NCI-H1694 (cell line): ENCODE measurements around the gene RRAS.
"Not testable (repeated sequence)": the region's sequence is repeated elsewhere in the genome, so short reads cannot be mapped to it uniquely, and the experiment has no call there.

Experiments used
- DNase-seq: peaks from one replicate; lab custom pipeline; 2025; lab: John Stamatoyannopoulos, UW

The RRAS gene

GRCh38 chr19:49654581-49654980, 14.6 kb upstream of the RRAS start:
- no peak for DNase-seq

DNA sequence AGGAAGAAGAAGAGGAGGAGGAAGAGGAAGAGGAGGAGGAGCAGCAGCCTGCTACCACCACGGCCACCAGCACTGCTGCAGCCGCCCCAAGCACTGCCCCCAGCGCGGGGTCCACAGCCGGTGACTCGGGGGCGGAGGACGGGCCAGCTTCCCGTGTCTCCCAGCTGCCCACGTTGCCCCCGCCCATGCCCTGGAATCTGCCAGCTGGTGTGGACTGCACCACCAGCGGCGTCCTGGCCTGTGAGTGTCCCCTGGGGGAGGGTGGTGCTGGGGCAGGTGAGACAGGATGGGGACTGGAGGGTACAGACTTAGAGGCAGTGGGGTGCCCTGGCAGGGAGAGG, 13.5 kb upstream of the RRAS start:
- DNase-seq, result no peak

- no peak for DNase-seq
Measured at GRCh38 chr19:49652551-49653465, 12.9 kb upstream of the RRAS start.

DNA sequence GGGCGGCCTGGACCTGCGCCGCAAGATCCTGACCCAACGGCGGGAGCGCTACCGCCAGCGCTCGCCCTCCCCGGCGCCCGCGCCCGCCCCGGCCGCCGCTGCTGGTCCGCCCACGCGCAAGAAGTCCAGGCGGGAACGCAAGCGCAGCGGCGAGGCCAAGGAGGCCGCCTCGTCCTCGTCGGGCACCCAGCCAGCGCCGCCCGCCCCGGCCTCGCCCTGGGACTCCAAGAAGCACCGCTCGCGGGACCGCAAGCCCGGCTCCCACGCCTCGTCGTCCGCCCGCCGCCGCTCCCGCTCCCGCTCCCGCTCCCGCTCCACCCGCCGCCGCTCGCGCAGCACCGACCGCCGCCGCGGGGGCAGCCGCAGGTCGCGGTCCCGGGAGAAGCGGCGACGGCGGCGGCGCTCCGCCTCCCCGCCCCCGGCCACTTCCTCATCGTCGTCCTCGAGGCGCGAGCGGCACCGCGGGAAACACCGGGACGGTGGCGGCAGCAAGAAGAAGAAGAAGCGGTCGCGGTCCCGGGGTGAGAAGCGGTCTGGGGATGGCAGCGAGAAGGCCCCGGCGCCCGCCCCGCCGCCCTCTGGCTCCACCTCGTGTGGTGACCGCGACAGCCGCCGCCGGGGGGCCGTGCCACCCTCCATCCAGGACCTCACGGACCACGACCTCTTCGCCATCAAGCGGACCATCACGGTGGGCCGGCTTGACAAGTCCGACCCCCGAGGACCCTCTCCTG, 12.0 kb upstream of the RRAS start:
- no peak for DNase-seq

DNA sequence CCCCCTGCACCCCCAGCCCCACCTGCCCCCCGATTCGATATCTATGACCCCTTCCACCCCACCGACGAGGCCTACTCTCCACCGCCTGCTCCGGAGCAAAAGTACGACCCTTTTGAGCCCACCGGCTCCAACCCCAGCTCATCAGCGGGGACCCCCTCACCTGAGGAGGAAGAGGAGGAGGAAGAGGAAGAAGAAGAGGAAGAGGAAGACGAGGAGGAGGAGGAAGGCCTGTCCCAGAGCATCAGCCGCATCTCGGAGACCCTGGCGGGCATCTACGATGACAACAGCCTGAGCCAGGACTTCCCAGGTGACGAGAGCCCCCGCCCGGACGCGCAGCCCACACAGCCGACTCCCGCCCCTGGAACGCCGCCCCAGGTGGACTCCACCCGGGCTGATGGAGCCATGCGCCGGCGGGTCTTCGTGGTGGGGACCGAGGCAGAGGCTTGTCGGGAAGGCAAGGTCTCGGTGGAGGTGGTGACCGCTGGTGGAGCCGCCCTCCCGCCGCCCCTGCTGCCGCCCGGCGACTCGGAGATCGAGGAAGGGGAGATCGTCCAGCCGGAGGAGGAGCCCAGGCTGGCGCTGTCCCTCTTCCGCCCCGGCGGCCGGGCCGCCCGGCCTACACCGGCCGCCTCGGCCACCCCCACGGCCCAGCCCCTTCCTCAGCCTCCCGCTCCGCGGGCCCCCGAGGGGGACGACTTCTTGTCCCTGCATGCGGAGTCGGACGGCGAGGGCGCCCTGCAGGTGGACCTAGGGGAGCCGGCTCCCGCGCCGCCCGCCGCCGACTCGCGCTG, 11.3 kb upstream of the RRAS start:
- DNase-seq, result no peak

DNA sequence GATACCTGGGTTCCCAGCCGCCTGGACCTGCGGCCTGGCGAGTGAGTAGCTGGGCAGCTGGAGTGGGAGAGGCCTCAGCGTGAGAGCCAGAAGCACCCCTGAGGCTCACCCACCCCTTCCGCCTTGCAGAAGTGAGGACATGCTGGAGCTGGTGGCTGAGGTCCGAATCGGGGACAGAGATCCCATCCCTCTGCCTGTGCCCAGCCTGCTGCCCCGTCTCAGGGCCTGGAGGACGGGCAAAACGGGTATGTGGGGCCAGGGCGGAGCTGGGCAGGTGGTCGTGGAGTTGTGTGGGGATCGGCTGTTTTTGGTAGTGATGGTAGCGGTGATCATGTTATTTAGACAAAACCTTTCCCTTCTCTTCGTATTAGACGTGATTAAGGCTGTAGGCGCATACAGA, 6.6 kb upstream of the RRAS start:
- no peak for DNase-seq

- DNase-seq, result no peak
Measured at GRCh38 chr19:49645995-49646394, 6.1 kb upstream of the RRAS start.

- no peak for DNase-seq
Measured at GRCh38 chr19:49645592-49645991, 5.6 kb upstream of the RRAS start.

DNA sequence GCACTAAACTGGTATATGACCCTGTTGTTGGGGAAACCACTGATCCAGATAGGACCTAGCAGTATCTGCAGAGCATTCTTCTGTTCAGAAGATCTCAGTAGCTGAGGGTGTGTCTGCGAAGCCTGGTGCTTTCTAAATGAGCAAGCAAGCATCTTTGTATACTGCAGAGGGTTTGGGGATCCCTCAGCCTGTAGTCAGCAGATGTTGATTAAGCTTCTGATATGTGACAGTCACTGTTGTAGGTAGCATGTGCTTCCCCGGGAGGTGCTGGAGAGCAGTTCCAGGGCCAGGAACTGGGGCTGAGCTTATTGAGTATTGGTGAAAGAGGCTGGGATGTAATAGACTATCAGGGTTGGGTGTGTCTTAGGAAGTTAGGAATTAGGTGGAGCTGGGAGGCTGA, 3.5 kb upstream of the RRAS start:
- DNase-seq, result no peak

- DNase-seq, result no peak
Measured at GRCh38 chr19:49642492-49643035, 2.6 kb upstream of the RRAS start.

GRCh38 chr19:49641688-49642491, 1.9 kb upstream of the RRAS start, which contains the start of gene SCAF1:
SCAF1 (plus strand) TSS chr19:49642209; CDS start chr19:49645027, 2,818 bp downstream.
- DNase-seq, result peak; percentile 98

- DNase-seq, result no peak
Measured at GRCh38 chr19:49639401-49640112, 386 bp downstream of the RRAS start.

DNA sequence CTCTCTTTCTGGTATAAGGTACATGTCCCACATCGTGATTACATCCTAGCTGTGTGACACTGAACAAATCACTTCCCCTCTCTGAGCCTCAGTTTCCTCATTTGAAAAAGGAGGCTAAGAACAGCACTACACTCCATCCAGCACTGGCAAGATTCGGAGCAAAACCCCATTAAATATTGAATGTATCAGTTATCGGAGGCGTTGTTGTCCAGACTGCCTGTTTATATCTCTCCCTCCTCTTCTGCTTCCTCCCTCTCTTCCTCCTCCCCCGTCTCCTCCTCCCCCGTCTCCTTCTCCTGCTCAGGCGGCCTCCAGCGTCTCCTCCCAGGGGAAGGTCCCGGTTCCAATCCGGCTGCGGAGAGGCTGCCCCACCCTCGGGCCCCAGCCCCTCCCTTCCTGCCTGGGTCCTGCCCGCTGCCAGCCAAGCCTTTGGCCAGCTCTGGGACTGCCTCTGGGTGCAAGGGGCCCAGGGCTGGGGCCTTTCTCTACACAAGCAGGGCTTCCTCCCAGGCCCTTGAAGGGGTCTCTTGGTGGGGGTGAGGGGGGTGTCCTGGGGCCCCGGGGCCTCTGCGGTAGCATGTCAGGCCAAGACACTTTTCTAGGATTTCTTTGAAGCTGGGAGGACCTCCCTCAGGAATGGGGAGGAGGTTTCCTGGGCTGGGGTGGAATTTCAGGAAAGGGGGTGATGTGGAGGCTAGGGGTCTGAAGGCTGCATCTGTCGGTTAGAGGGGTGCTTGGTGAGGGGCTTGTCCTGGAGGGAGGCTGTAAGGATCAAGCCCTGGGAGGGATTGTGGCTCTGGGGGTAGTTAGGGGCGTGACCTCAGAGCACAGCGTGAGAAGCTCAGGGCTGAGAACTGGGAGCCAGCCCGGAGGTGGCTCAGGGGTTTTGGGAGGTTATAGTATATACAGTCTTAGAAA, 1.9 kb downstream of the RRAS start:
- no peak for DNase-seq

GRCh38 chr19:49636233-49636932, 3.6 kb downstream of the RRAS start:
- no peak for DNase-seq

- no peak for DNase-seq
Measured at GRCh38 chr19:49635530-49636232, 4.3 kb downstream of the RRAS start.

DNA sequence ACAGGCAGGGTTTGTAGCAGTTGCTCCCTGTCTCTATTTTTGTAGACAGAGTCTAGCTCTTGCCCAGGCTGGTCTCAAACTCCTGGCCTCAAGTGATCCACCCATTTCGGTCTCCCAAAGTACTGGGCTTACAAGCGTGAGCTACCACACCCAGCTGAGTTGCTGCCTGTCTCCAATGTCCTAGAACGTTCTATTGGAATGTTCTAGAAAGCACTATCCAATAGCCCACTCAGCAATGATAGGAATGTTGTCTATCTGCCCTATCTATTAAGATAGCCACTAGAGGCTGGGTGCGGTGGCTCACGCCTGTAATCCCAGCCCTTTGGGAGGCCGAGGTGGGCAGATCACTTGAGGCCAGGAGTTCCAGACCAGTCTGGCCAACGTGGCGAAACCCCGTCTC, 6.7 kb downstream of the RRAS start:
- not testable (repeated sequence) for DNase-seq

DNA sequence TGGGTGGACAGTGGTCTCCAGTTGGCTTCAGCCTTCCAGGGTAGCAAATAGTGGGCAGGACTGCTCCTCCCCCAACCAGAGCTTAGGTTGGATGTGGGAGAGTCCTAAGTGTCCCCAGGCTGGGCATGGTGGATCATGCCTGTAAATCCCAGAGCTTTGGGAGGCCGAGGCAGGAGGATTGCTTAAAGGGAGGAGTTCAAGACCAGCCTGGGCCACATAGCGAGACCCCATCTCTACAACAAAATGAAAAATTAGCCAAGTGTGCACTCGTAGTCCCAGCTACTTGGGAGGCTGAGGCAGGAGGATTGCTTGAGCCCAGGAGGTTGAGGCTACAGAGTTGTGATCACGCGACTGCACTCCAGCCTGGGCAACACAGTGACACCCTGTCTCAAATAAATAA, 7.4 kb downstream of the RRAS start:
- DNase-seq, result no peak

DNA sequence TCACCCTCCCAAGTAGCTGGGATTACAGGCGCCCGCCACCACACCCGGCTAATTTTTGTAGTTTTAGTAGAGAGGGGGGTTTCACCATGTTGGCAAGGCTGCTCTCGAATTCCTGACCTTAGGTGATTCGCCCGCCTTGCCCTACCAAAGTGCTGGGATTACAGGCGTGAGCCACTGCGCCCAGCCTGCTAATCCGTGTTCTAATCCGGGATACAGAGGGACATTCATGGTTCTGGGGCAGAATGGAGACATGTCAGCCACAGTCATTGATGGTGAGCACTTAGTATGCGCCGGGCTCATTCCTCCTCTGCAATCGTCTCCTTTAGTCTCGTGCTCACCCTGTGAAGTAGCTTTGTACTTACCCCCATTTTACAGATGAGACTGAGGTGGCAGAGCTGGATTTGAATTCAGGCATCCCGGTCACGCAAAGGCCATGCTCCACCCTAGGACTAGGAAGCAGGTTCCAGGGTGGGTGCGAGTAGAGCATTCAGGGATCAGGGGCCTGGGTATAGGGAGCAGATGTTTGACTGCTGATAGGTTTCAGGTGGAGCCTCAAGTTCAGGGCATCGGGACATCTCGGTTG, 8.2 kb downstream of the RRAS start:
- DNase-seq, result no peak
